PC-3 (cell line): ENCODE data around the gene SUSD2. TPM values are rescaled to one million over a fixed set of nuclear protein-coding genes. Genes with fewer than 3 reads are reported as not detected.
A peak's percentile ranks its signal among the peaks of the same experiment; 100 is the strongest.

Source experiments
- ATAC-seq: fragments of 200-7000 bp; cut with Tn5 transposase; 2 replicates; pipeline ENCODE4 v1.9.1; 2020; ENCODE audit warnings: mild to moderate bottlenecking, moderate library complexity
- BruUV-seq: library from RNA; stranded (reverse); fragments of 400-500 nt; replicated peaks from 2 replicates; lab custom pipeline; 2021; lab: Mats Ljungman, UMichigan
- CTCF ChIA-PET: fragments of 300-600 bp; sonication (Branson Sonifier 250); formaldehyde crosslinking; loops from one replicate; lab custom pipeline; 2022; ENCODE audit warnings: antibody characterized with exemption; lab: Charles Lee
- POLR2A ChIA-PET: fragments of 300-600 bp; sonication (Branson Sonifier 250); formaldehyde crosslinking; loops from one replicate; lab custom pipeline; 2022; ENCODE audit warnings: antibody characterized with exemption; ENCODE audit not compliant: unreplicated experiment; lab: Charles Lee
- DNase-seq: peaks from one replicate; pipeline ENCODE4 v3.0.0-alpha.2; 2015
- H2AFZ ChIP-seq: fragments of 300-600 bp; sonication (generic); 2 replicates; pipeline ENCODE4 v1.6.0; 2016; ENCODE audit warnings: antibody characterized with exemption, low read length
- H3F3A ChIP-seq: fragments of 300-600 bp; sonication (generic); one replicate; pipeline ENCODE4 v1.6.0; 2017; ENCODE audit warnings: antibody characterized with exemption, low read length, control low read depth, mild to moderate bottlenecking; ENCODE audit not compliant: unreplicated experiment
- H3K27ac ChIP-seq: fragments of 300-600 bp; sonication (generic); 2 replicates; pipeline ENCODE4 v1.5.1; 2016; ENCODE audit warnings: mild to moderate bottlenecking, low read length
- H3K27me3 ChIP-seq: fragments of 300-600 bp; sonication (generic); 2 replicates; pipeline ENCODE4 v1.6.1; 2016; ENCODE audit warnings: low read length, mixed read lengths
- H3K36me3 ChIP-seq: fragments of 300-600 bp; sonication (generic); 2 replicates; pipeline ENCODE4 v1.6.1; 2016; ENCODE audit warnings: low read depth, mixed run types, low read length, mixed read lengths
- H3K4me1 ChIP-seq: fragments of 300-600 bp; sonication (generic); 2 replicates; pipeline ENCODE4 v1.5.1; 2016; ENCODE audit warnings: low read length; ENCODE audit not compliant: insufficient read depth
- H3K4me2 ChIP-seq: fragments of 300-600 bp; sonication (generic); 2 replicates; pipeline ENCODE4 v1.6.0; 2016; ENCODE audit warnings: low read length
- H3K4me3 ChIP-seq: fragments of 300-600 bp; sonication (generic); 2 replicates; pipeline ENCODE4 v1.5.1; 2016; ENCODE audit warnings: mild to moderate bottlenecking, low read length, mixed read lengths
- H3K79me2 ChIP-seq: fragments of 300-600 bp; sonication (generic); 2 replicates; pipeline ENCODE4 v1.6.1; 2017; ENCODE audit warnings: low read length, mixed read lengths
- H3K9ac ChIP-seq: fragments of 300-600 bp; sonication (generic); 2 replicates; pipeline ENCODE4 v1.6.0; 2016; ENCODE audit warnings: mild to moderate bottlenecking, low read length
- H3K9me2 ChIP-seq: fragments of 300-600 bp; sonication (generic); replicated peaks from 2 replicates; pipeline ENCODE4 v1.6.1; 2016; ENCODE audit warnings: mixed run types, low read length, mixed read lengths
- H3K9me3 ChIP-seq: fragments of 300-600 bp; sonication (generic); 2 replicates; pipeline ENCODE4 v1.6.1; 2016; ENCODE audit warnings: low read length, mixed read lengths
- H4K20me1 ChIP-seq: fragments of 300-600 bp; sonication (generic); 2 replicates; pipeline ENCODE4 v1.6.1; 2016; ENCODE audit warnings: low read length, mixed read lengths
- CTCF ChIP-seq: fragments of 300-600 bp; sonication (generic); conservative IDR thresholded peaks from 2 replicates; pipeline ENCODE4 v1.5.1; 2017; ENCODE audit warnings: antibody characterized with exemption, low read depth, mild to moderate bottlenecking, low read length
- EZH2 ChIP-seq: fragments of 300-600 bp; sonication (generic); IDR thresholded peaks from one replicate; pipeline ENCODE4 v1.6.1; 2017; ENCODE audit warnings: antibody characterized with exemption, mild to moderate bottlenecking, low read length; ENCODE audit not compliant: unreplicated experiment
- EZH2phosphoT487 ChIP-seq: fragments of 300-600 bp; sonication (generic); IDR thresholded peaks from 2 replicates; pipeline ENCODE4 v1.6.1; 2018; ENCODE audit warnings: mild to moderate bottlenecking, antibody characterized with exemption, low read length, borderline replicate concordance
- intact Hi-C: fragments of 100-400 bp; cut with micrococcal nuclease; formaldehyde crosslinking; loops from 2 replicates; pipeline ENCODE4 v1.9.0; 2023
- total RNA-seq: library from RNA; depleted of rRNA; stranded (reverse); fragments of >200 nt; gene quantifications from 2 replicates; pipeline ENCODE4 v1.2.3, GENCODE V29; 2014

The SUSD2 gene
- total RNA-seq, 1 experiment from 2014 or later: 1.3 TPM

- Histone ChIP-seq H3K79me2 (no peaks in the 10 kb centered on the region), H3K36me3 (no peaks in the 10 kb centered on the region), H3K27ac (no peak overlapping the region), H4K20me1 (no peaks in the 10 kb centered on the region), H3F3A (no peaks in the 10 kb centered on the region), H3K9me2 (no peaks in the 10 kb centered on the region), H3K4me1 (peaks cover 4% of the 10 kb centered on the region; the same call in 1 of the 2 replicates), H3K4me2 (no peak overlapping the region), H3K27me3 (no peaks in the 10 kb centered on the region), H3K9me3 (no peaks in the 10 kb centered on the region), H3K9ac (no peak overlapping the region), H2AFZ (no peak overlapping the region), H3K4me3 (no peak overlapping the region)
- BruUV-seq: no TSS peak
- TF ChIP-seq EZH2phosphoT487: no peak
- no peak for TF ChIP-seq EZH2
- TF ChIP-seq CTCF: no peak
- DNase-seq: no peak
- POLR2A ChIA-PET: no interaction called here
- intact Hi-C loops: loop anchor here (10.0 kb wide), 1 partner anchor 216 kb away; no protein-coding TSS in a partner anchor
- CTCF ChIA-PET: no interaction called here
- no peak for ATAC-seq
These were observed 10.7 kb upstream of the SUSD2 start for GRCh38 chr22:24170632-24171031.

- Histone ChIP-seq H3K9me2 (no peaks in the 10 kb centered on the region), H3K27me3 (no peaks in the 10 kb centered on the region), H3F3A (no peaks in the 10 kb centered on the region), H3K4me3 (no peak overlapping the region), H4K20me1 (no peaks in the 10 kb centered on the region), H3K4me2 (no peak overlapping the region), H2AFZ (no peak overlapping the region), H3K27ac (no peak overlapping the region), H3K9ac (no peak overlapping the region), H3K9me3 (no peaks in the 10 kb centered on the region), H3K79me2 (no peaks in the 10 kb centered on the region), H3K4me1 (no peaks in the 10 kb centered on the region), H3K36me3 (no peaks in the 10 kb centered on the region)
- POLR2A ChIA-PET: no interaction called here
- intact Hi-C loops: loop anchor here (10.0 kb wide), 1 partner anchor 217 kb away; no protein-coding TSS in a partner anchor
- ATAC-seq (no peak), DNase-seq (no peak)
- no peak for TF ChIP-seq EZH2phosphoT487
- TF ChIP-seq EZH2: no peak
- TF ChIP-seq CTCF: no peak
- no TSS peak for BruUV-seq
- CTCF ChIA-PET: no interaction called here
These were observed 9.5 kb upstream of the SUSD2 start for GRCh38 chr22:24171822-24172221.

DNA sequence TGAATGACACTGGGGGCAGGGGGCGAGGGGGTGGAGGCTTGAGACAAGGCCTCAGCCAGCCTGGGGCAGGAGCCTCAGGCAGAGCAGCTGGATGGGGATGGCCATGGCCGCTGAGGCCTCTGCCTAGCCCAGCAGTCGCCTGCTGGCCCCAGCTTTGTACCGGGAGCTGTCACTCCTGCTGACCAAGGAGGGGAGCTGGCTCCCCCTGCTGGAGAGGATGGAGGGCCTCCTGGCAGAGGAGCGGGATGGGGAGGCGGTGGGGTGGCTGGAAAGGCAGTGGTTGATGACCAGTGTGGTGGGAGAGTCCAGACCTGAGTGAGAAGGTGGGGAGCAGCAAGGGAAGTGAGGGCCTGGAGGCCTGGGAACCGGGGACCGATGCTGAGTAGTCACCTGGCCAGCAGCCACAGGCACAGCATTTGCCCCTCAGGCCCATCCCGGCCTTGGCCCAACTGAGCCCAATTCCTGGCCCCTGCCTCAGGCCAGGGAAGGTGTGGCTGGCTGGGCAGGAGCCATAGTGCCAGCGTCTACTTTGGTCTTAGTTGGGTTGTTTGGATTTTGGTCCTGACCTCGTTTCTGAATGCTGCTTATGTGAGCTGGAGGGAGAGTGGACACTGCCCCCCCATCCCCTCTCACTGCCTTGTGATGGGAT lies 6.0 kb upstream of the SUSD2 start:
- TF ChIP-seq CTCF: peak; percentile 77
- no peak for TF ChIP-seq EZH2phosphoT487
- Histone ChIP-seq H3K4me1 (no peaks in the 10 kb centered on the region), H3K27me3 (no peaks in the 10 kb centered on the region), H3K9me2 (no peaks in the 10 kb centered on the region), H2AFZ (no peak overlapping the region), H3K4me3 (no peak overlapping the region), H3K4me2 (no peak overlapping the region), H3K79me2 (no peaks in the 10 kb centered on the region), H4K20me1 (no peaks in the 10 kb centered on the region), H3K9me3 (no peaks in the 10 kb centered on the region), H3K9ac (no peak overlapping the region), H3K36me3 (no peaks in the 10 kb centered on the region), H3F3A (no peaks in the 10 kb centered on the region), H3K27ac (no peak overlapping the region)
- CTCF ChIA-PET: interaction anchor here (0.7 to 1.3 kb wide), 3 partner anchors 20 to 165 kb away, joined by 3 to 12 read pairs (median 8); no protein-coding TSS in a partner anchor
- POLR2A ChIA-PET: no interaction called here
- intact Hi-C loops: loop anchor here (10.0 kb wide), 1 partner anchor 220 kb away; no protein-coding TSS in a partner anchor
- ATAC-seq: peak; percentile 92
- no TSS peak for BruUV-seq
- peak; percentile 67 for DNase-seq
